CD4-positive, alpha-beta T cell treated with Interleukin-17A for 4 hours (primary cell): ENCODE data around the gene MST1.

Experiments
- DNase-seq: peaks from one replicate; pipeline ENCODE4 v3.0.0-alpha.2; 2020; ENCODE audit warnings: mixed read lengths

MST1 gene

GRCh38 chr3:49654955-49655556 lies 34.2 kb downstream of the MST1 start:
- DNase-seq, result no peak

- no peak for DNase-seq
Measured at GRCh38 chr3:49654176-49654825, 35.0 kb downstream of the MST1 start.

DNA sequence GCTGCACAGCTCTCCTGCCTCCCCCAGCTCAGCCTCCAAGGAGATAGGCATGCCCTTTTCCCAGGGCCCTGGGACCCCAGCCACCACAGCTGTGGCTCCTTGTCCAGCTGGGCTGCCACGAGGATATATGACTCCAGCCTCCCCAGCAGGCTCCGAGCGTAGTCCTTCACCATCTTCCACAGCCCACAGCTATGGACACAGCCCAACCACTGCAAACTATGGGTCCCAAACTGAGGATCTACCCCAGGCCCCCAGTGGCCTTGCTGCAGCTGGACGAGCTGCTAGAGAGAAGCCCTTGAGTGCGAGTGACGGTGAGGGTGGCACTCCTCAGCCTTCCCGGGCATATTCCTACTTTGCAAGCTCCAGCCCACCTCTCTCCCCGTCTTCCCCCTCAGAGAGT lies 35.7 kb downstream of the MST1 start:
- no peak for DNase-seq

- no peak for DNase-seq
Measured at GRCh38 chr3:49652903-49653415, 36.3 kb downstream of the MST1 start.

GRCh38 chr3:49652218-49652902 lies 36.9 kb downstream of the MST1 start:
- DNase-seq, result no peak

DNA sequence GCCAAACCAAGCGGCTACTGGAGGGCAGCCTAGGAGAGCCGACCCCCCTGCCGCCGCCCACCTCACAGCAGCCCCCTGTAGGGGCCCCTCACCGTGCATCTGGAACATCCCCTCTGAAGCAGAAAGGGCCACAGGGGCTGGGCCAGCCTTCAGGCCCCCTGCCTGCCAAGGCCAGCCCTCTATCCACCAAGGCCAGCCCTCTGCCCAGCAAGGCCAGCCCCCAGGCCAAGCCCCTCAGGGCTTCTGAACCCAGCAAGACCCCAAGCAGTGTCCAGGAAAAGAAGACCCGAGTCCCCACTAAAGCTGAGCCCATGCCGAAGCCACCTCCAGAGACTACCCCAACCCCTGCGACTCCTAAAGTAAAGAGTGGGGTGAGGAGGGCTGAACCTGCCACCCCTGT lies 38.6 kb downstream of the MST1 start:
- DNase-seq, result no peak

DNA sequence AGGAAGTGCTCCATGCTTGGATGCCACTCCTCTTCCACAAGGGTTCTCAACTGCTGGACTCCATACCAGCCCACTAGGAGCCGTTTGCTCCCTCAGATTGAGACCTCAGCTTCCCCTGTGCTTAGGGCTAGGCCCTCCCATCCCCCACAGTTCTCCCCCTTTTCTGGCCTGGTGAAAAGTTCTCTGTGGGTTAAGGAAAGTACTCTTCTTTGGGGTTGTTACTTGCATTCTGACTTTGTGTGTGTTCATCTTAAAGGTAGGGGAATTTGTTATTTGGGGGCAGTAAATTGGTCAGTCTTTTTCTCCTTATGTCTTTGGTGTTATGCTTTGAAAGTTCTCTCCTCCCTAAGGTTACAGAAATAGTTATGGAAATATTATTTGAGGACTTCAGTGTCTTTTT lies 39.1 kb downstream of the MST1 start:
- DNase-seq, result no peak

GRCh38 chr3:49649576-49649975 lies 39.7 kb downstream of the MST1 start:
- no peak for DNase-seq

DNA sequence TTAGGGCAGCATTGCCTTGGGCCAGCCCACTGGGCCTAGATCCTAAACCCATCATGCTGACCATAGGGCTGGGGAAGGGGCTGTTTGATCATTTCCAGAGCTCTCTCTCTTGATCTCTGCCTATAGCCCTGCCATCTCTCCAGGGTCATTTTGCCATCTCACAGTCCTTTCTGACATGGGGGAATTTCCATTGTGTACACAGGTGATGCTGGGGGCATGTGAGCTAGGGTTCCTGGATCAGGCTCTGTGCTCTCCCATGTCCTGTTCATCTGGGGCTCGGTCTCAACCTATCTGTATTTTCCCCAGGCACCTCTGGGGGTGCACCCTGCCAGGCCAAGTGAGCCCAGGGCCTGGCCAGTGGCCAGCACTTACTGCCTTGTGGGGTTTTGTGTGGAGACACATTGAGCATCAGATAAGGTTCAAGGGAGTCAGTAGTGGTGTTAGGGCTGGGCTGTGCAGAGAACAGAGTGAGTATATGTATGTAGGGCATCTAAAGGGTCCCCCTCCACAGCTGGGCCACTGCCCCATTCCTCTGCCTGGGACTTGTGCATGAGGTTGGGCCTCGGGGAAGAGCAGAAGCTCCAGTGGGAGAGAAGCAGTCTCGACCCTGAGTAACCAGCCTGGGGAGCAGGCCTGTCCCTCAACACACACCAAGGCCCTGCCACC lies 40.8 kb downstream of the MST1 start:
- DNase-seq, result no peak

DNA sequence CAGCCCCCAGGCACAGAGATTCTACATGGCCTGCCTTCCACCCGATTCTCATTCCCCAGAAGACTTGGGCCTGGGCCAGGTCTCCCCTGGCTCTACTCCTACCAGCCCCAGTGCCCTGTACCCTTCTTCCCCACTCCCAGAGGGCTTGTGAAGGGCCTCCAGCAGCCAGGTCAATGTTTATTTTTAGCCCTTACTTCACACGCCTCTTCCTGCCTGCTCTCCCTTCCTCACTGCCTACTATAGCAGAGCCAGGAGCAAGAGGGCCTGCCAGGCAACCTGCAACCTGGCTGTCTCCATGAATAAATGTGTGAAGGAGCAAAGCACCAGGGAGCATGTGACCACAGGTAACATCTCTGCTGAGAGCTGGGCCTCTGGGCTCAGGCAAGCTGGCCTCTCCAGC lies 41.5 kb downstream of the MST1 start:
- no peak for DNase-seq

- DNase-seq, result no peak
Measured at GRCh38 chr3:49646236-49646635, 43.0 kb downstream of the MST1 start.

DNA sequence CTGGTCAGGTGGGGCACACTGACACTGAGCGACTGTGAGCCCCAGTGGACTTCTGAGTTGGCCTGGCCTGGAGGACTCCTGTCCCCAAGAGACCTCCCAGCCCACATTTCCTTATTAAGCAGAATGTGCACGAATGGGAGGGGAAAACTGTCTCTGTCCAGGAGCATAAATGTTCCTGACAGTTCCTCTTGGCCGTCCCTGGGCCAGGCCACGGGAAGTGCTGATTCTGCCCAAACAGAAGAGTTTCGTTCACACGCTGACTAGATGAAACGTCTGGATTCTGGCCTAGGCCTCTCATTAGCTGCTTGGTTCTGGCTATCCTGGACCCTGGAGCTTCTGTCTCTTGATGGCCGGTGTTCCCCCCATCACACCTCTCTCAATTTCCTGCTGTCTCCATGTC lies 44.6 kb downstream of the MST1 start:
- DNase-seq, result no peak

DNA sequence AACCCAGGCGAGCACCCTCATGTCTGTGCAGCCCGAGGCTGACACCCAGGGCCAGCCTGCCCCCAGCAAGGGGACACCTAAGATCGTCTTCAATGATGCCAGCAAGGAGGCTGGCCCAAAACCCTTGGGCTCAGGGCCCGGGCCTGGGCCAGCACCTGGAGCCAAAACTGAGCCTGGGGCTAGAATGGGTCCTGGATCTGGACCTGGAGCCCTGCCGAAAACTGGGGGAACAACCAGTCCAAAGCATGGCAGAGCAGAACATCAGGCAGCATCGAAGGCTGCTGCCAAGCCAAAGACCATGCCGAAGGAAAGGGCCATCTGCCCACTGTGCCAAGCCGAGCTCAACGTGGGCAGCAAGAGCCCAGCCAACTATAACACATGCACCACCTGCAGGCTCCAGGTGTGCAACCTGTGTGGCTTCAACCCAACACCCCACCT lies 46.5 kb downstream of the MST1 start:
- DNase-seq, result peak; percentile 7

- DNase-seq, result no peak
Measured at GRCh38 chr3:49641921-49642707, 47.2 kb downstream of the MST1 start.

DNA sequence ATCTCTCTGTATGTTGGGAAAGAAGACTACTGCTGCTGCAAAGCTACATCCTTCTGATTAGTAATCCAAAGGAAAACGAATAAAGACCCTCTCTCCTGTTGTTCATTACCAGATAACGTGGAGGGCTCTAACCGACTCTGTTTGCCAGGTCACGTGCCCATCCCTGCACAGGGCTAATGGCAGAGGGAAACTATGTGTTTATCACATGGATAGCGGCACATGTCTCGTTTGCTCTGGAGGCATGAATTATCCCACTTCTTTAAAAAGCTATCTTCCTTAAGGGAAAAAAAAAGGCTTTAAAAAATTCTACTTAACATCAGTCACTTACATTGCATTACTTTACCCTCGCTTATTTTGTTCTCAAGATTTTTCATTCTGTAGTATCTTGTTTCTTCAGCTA lies 48.0 kb downstream of the MST1 start:
- DNase-seq, result no peak

DNA sequence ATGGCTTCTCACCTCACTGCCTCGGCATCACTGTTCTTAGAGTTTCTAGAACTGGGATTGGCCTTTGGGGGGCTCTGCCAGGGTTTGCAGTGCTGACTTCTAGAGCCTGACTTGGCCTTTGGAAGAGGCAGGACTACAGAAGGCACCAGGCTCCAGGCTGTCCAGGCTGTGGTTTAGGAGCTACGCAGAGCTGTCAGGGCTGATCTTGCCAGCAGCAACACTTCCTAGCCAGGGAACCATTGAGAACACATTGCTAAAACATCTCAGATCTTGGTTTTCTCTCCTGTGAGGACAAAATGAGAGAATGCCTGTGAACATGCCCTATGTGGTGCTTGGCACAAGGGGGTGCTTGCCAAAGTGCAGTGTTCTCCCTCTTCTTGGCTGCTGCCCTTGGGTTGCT lies 49.7 kb downstream of the MST1 start:
- DNase-seq, result no peak

DNA sequence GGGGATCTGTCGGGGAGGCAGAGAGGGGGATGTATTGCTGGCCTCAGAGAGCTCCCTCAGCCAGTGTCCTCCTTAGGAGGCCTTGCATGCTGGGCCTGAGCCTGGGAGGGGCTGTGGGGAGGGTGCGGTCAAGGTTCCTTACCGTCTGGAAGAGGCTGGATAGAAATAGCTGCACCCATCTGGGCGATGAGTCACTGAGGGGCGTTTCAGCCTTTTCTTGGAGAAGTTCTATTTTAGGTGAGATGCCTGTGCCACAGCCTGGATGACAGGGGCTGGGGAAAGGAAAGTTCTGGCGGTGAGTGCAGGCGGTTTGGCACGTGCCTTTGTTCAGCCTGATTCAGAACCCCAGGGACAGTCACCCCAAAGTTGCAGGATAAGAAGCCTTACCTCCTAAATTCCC lies 50.8 kb downstream of the MST1 start:
- no peak for DNase-seq

DNA sequence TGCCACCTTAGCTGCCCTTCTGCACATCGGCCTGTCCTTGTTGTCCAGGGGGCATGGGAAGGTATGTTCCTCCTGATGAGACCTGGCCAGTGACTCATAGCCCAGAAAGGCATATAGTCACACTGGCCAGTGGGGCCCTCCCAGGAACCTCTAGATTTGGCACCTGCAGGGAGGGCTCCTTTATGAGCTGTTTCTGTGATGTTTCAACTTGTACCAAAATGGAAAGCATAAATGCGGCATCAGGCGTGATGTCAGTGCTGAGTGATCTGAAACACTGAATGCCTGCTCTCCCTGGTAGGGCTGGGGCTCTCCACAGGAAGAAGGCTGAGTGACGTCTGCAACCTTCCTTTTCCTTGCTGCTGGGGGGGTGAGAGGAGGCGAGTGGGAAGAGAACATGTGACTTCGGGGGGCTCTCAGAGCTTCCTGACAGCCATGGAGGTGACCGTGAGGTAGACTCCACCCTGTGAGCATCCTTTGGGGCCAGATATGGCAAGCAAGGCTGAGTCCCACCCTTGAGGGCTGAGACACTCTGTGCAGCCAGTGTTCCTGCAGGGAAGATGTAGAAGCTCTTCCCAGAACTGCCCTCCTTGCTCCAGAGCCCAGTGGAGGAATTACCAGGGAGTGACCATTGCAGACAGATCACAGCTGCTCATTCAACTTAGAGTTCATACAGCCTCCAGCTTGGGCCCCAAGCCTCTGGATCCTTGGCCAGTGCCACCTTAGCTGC lies 52.2 kb downstream of the MST1 start:
- no peak for DNase-seq

GRCh38 chr3:49634736-49635135 lies 54.5 kb downstream of the MST1 start:
- no peak for DNase-seq
